NT2/D1 (cell line): ENCODE measurements around the gene ZSWIM8.
A peak's percentile ranks its signal among the peaks of the same experiment; 100 is the strongest.

Experiments used
- DNase-seq: peaks from one replicate; pipeline ENCODE4 v3.0.0-alpha.2; 2011; ENCODE audit warnings: low read depth, low spot score
- H3K27me3 ChIP-seq: 2 replicates; pipeline ENCODE4 v1.6.0; 2011; ENCODE audit warnings: mild to moderate bottlenecking; ENCODE audit not compliant: insufficient read length, insufficient read depth
- H3K36me3 ChIP-seq: 2 replicates; pipeline ENCODE4 v1.6.1; 2011; ENCODE audit warnings: mild to moderate bottlenecking, low read length, mixed read lengths; ENCODE audit not compliant: insufficient read depth, insufficient read length
- H3K4me1 ChIP-seq: 2 replicates; pipeline ENCODE4 v1.5.1; 2011; ENCODE audit not compliant: insufficient read depth, insufficient read length
- H3K4me3 ChIP-seq: 2 replicates; pipeline ENCODE4 v1.5.1; 2011; ENCODE audit warnings: low read depth; ENCODE audit not compliant: insufficient read length
- H3K9ac ChIP-seq: 2 replicates; pipeline ENCODE4 v1.6.0; 2011; ENCODE audit warnings: low read depth; ENCODE audit not compliant: insufficient read length
- H3K9me3 ChIP-seq: 2 replicates; pipeline ENCODE4 v1.5.1; 2011; ENCODE audit warnings: mild to moderate bottlenecking, low read length; ENCODE audit not compliant: insufficient read depth
- SUZ12 ChIP-seq: IDR thresholded peaks from 2 replicates; pipeline ENCODE4 v1.6.1; 2011; ENCODE audit not compliant: insufficient read length, insufficient read depth; ENCODE audit errors: extremely low read depth
- YY1 ChIP-seq: IDR thresholded peaks from 2 replicates; pipeline ENCODE4 v1.6.1; 2011; ENCODE audit not compliant: insufficient read length, insufficient read depth
- ZNF274 ChIP-seq: IDR thresholded peaks from 2 replicates; pipeline ENCODE4 v1.6.1; 2011; ENCODE audit warnings: mild to moderate bottlenecking, low read depth, low read length

Gene ZSWIM8

DNA sequence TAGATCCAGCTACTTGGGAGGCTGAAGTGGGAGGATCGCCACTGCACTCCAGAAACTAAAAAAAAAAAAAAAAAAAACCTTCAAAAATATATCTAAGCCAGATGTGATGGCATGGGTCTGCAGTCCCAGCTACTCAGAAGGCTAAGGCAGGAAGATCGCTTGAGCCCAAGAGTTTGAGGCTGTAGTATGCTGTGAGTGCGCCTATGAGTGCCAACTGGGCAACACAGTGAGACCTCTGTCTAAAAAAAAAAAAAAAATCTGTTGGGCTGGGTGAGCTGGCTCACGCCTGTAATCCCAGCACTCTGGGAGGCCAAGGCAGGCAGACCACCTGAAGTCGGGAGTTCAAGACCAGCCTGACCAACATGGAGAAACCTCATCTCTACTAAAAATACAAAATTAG is 6.4 kb upstream of the ZSWIM8 start:
- Histone ChIP-seq H3K36me3 (peaks cover 44% of the 10 kb centered on the region), H3K27me3 (no peaks in the 10 kb centered on the region), H3K4me3 (no peak overlapping the region), H3K4me1 (peaks cover 3% of the 10 kb centered on the region), H3K9me3 (no peaks in the 10 kb centered on the region), H3K9ac (no peak overlapping the region)
- TF ChIP-seq YY1 (no peak), SUZ12 (no peak), ZNF274 (no peak)
- DNase-seq: no peak

DNA sequence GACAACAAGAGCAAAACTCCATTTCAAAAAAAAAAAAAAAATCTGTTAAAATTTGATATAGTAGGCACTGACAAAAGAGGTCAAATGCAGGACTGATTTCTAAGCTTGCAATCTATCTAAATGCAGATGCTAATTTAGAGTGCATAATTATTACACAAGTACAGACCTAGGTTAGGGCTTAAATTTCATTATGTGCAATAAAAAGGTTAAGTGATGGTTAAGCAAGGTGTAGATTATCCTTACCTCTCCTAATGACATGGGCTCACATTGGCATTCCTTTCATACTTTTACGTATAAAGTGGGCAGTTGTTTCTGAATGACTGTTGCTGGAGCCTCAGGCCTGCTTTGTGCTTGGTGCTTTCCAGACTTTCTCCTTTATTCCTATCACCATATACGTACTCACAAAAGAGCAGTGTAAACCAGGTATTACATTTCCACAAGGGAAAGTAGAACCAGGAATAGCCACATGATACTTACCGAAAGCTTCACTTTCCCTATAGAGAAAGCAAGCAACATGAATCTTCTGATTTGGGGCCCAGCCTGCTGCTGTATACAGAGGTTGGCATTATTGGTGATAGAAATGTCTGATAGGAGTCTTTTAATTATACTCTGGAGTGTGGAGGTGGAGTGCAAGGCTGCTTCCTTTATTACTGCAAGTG is 5.7 kb upstream of the ZSWIM8 start:
- H3K4me3 ChIP-seq: no peak overlapping the region
- H3K4me1 ChIP-seq: peaks cover 3% of the 10 kb centered on the region
- peaks cover 40% of the 10 kb centered on the region for H3K36me3 ChIP-seq
- H3K9me3 ChIP-seq: no peaks in the 10 kb centered on the region
- TF ChIP-seq ZNF274: no peak
- no peak for TF ChIP-seq SUZ12
- no peak for TF ChIP-seq YY1
- H3K9ac ChIP-seq: no peak overlapping the region
- no peaks in the 10 kb centered on the region for H3K27me3 ChIP-seq
- DNase-seq: no peak

DNA sequence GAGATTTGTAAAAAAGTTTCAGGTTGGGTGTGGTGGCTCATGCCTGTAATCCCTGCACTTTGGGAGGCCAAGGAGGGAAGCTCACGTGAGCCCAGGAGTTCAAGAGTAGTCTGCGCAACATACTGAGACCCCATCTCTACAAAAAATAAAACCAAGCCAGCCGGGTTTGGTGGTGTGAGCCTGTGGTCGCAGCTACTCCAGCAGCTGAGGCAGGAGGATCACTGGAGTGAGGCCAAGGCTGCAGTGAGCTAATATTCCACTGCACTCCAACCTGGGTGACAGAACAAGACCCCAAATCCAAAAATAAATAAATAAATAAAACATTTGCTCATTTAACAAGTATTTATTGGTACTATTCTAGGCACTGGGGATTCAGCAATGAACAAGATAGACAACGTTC is 5.1 kb upstream of the ZSWIM8 start:
- no peak overlapping the region for H3K9ac ChIP-seq
- no peaks in the 10 kb centered on the region for H3K9me3 ChIP-seq
- H3K4me1 ChIP-seq: peaks cover 3% of the 10 kb centered on the region
- TF ChIP-seq ZNF274: no peak
- TF ChIP-seq YY1: no peak
- no peak for TF ChIP-seq SUZ12
- H3K4me3 ChIP-seq: no peak overlapping the region
- H3K27me3 ChIP-seq: no peaks in the 10 kb centered on the region
- peaks cover 35% of the 10 kb centered on the region for H3K36me3 ChIP-seq
- DNase-seq: no peak

DNA sequence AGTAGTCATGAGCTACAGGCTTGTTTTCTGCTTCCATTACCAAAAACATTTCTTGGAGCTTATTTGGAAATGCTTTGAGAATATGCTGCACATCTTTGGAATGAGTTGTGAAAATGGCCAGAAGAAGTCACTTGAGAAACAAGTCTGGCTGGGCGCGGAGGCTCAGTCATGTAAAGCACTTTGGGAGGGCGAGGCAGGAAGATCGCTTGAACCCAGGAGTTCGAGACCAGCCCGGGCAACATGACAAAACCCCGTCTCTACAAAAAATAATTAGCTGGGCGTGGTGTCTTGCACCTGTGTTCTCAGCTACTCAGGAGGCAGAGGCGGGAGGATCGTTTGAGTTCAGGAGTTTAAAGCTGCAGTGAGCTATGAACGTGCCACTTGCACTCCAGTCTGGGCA is 4.4 kb upstream of the ZSWIM8 start:
- Histone ChIP-seq H3K9ac (peak overlapping the region; percentile 89), H3K4me3 (peak overlapping the region; percentile 78), H3K4me1 (peaks cover 3% of the 10 kb centered on the region), H3K27me3 (no peaks in the 10 kb centered on the region), H3K36me3 (peaks cover 29% of the 10 kb centered on the region), H3K9me3 (no peaks in the 10 kb centered on the region)
- TF ChIP-seq SUZ12: no peak
- TF ChIP-seq ZNF274: no peak
- no peak for DNase-seq

DNA sequence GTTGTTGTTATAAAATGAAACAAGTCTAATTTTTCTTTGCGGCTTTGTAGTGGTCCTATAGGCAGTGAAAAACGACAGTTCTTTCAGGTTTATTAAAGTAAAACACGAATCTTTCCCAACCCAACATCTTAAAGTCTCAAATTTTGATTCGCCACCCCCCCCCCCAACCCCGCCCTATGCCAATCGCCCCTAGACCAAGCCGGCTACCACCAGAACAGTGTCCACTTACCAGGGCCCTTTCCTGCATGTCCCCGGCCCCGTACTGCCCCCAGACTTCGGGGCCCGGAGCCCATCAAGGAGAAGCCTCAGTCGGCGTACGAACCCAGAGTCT is 3.9 kb upstream of the ZSWIM8 start:
- H3K9ac ChIP-seq: peak overlapping the region; percentile 89
- peaks cover 3% of the 10 kb centered on the region for H3K4me1 ChIP-seq
- TF ChIP-seq ZNF274 (no peak), SUZ12 (no peak), YY1 (no peak)
- H3K4me3 ChIP-seq: peak overlapping the region; percentile 78
- H3K36me3 ChIP-seq: peaks cover 28% of the 10 kb centered on the region
- H3K9me3 ChIP-seq: no peaks in the 10 kb centered on the region
- no peak for DNase-seq
- H3K27me3 ChIP-seq: no peaks in the 10 kb centered on the region

DNA sequence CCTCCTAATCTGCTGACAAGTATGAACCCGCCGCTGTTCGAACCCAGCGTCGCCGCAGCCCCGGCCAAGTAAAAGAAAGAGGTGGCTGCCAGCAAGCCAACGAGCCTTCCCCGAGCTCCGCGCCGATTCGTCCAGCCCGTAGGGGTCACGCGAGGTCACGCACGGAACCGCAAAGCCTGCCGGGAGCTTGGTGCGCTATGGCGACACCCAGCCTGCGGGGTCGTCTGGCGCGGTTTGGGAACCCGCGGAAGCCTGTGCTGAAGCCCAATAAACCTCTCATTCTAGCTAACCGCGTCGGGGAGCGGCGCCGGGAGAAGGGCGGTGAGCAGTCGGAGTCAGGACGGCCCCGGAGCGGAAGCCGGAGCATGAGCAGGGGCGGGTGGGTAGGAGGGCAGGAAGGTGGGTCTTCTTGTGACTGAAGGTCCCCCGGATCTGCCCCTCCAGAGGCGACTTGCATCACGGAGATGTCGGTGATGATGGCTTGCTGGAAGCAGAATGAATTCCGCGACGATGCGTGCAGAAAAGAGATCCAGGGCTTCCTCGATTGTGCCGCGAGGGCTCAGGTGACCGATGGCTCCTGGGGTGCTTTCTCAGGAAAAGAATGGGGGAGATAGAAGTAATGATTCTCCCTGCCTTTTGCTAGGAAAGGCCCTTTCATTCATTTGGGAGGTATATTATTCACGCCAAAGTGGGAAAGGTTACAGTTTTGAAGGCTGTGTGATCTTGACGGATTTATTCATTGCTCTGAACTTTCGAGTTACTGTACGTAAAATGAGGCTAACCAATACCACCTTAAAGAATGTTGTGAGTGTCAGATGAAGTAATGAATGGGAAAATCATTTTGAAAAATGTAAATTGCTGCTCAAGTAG is 3.3 kb upstream of the ZSWIM8 start, which contains the start of gene CHCHD1:
Gene CHCHD1, plus strand, starts transcription at position 170 of the 870 bp plus-strand sequence. Its CDS starts 28 bp downstream, at position 198.
- no peaks in the 10 kb centered on the region for H3K27me3 ChIP-seq
- H3K4me1 ChIP-seq: peaks cover 3% of the 10 kb centered on the region
- TF ChIP-seq YY1 (peak; percentile 76), ZNF274 (no peak), SUZ12 (no peak)

DNA sequence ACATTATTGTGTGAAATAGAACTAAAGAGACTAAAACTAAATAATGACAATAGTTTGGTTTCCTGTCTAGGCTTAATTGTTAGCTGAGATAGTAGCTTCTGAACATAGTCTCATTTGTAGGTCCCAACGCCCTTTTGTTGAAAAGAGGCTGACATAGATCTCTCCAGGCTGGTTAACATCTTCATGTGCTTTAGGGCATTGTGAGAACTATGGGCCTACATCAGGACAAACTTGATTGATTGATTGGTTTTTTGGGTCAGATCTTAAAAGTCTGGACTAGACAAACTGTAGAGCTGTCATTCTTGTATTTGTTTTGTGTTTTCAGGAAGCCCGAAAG is 2.7 kb upstream of the ZSWIM8 start:
- DNase-seq: no peak
- peaks cover 28% of the 10 kb centered on the region for H3K36me3 ChIP-seq
- H3K4me1 ChIP-seq: peaks cover 3% of the 10 kb centered on the region
- peak overlapping the region; percentile 89 for H3K9ac ChIP-seq
- peak overlapping the region; percentile 78 for H3K4me3 ChIP-seq
- TF ChIP-seq YY1 (no peak), ZNF274 (no peak), SUZ12 (no peak)
- H3K9me3 ChIP-seq: no peaks in the 10 kb centered on the region
- H3K27me3 ChIP-seq: no peaks in the 10 kb centered on the region

More for the DNA sequence above, 3.3 kb upstream of the ZSWIM8 start, which contains the start of gene CHCHD1:
- peaks cover 28% of the 10 kb centered on the region for H3K36me3 ChIP-seq
- peak; percentile 66 for DNase-seq
- H3K4me3 ChIP-seq: peak within 1 kb of the TSS; percentile 78
- H3K9ac ChIP-seq: peak within 1 kb of the TSS; percentile 89
- no peaks in the 10 kb centered on the region for H3K9me3 ChIP-seq
